ENCODE results near the gene LAP3.

GRCh38 chr4:17559709-17560048, 17.3 kb upstream of the LAP3 start:
- TF ChIP-seq CTCF (IDR thresholded peaks at IDR 0.05) (no peak), POLR2A (IDR thresholded peaks at IDR 0.05; ENCODE audit: low read depth) (no peak), EP300 (IDR thresholded peaks at IDR 0.05) (no peak), POLR2AphosphoS5 (IDR thresholded peaks at IDR 0.05) (no peak)
